ENCODE results near the gene ACSS3. TPM values are rescaled to one million over a fixed set of nuclear protein-coding genes. Genes with fewer than 3 reads are reported as not detected.

Gene ACSS3
- total and polyA plus RNA-seq, 2 donors (not counting 1 experiment from before 2014, with no cell fraction given) = not detected

DNA sequence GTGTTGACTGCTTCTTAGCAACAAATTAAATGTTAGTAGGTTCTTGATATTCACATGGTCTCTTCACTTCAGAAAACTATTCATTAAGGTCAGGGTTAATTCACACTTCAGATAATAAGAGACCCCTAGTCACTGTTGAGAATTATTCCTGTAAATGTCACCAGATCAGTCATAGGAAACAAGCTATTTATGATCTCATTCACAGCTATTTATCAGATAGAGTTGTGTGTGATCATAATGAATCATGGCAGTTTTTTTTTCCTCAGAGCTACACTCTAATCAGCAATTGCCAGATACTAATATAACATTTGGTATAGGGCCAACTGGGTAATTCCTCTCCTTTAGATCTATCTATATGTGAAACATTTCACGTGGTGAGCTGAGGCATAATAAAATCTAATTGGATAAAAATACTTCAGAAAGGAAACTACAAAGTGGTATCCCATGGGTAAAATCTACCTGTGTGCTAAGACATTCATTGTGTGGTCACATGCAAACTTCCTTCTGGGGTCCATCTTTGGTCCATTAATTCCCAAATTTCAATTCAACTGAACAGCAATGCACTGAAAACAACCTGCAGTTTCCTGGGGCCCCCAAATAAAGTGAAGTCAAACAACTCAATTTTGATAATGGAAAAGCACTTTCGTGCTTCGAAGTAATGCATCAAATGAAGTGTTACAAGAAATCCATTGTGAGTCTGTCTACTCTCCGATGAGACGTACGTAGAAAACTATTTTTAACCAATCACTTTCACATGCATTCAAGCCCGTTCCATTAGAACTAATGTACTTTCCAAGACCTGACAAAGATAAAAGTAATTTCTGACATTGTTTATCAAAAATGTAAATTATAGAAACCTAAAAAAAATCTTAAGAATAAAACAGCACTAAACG lies 197.0 kb downstream of the ACSS3 start:
- Mint-ChIP-seq H3K27ac (no peak overlapping the region), H3K27me3 (no peaks in the 10 kb centered on the region), H3K4me3 (no peak overlapping the region), H3K9me3 (ENCODE audit: insufficient read depth) (no peaks in the 10 kb centered on the region), H3K4me1 (no peaks in the 10 kb centered on the region)
- Histone ChIP-seq H3K4me2 (replicated peaks; ENCODE audit: low read depth, low read length, poor library complexity, severe bottlenecking) (no peak overlapping the region), H3K27me3 (replicated peaks in 1 of 4; ENCODE audit: control extremely low read depth in 1 of 4, control insufficient read depth in 3 of 4, insufficient read depth in 4 of 4, low read length in 3 of 4) (no peaks in the 10 kb centered on the region), H4K20me1 (ENCODE audit: control insufficient read depth, insufficient read depth, low read length, poor library complexity, severe bottlenecking) (no peaks in the 10 kb centered on the region), H3K4me3 (ENCODE audit: control extremely low read depth in 1 of 5, extremely low read depth in 1 of 5, insufficient read depth in 1 of 5, low read depth in 2 of 5, low read length in 4 of 5) (no peak overlapping the region), H3K79me2 (ENCODE audit: control insufficient read depth, insufficient read depth, low read length) (no peaks in the 10 kb centered on the region), H3K9ac (ENCODE audit: low read length) (no peak overlapping the region), H3K4me1 (ENCODE audit: control insufficient read depth in 2 of 2, insufficient read depth in 2 of 2, low read length in 2 of 2) (no peaks in the 10 kb centered on the region), H3K27ac (ENCODE audit: low read length in 2 of 2) (no peak overlapping the region), H3K9me3 (ENCODE audit: control extremely low read depth in 1 of 3, control insufficient read depth in 2 of 3, insufficient read depth in 1 of 3, low read length in 2 of 3) (peaks cover 0 to 3% (median 0%) of the 10 kb centered on the region in 3 donors), H2AFZ (ENCODE audit: insufficient read depth, low read depth, low read length, poor library complexity, severe bottlenecking) (no peak overlapping the region), H3K36me3 (replicated peaks in 1 of 2; ENCODE audit: control extremely low read depth in 1 of 2, control insufficient read depth in 1 of 2, extremely low read depth in 1 of 2, insufficient read depth in 2 of 2, low read length in 1 of 2) (no peaks in the 10 kb centered on the region)
- intact Hi-C loops (cut with micrococcal nuclease) = no loop called here
- ChIA-PET CTCF (no interaction called here), POLR2A (no interaction called here)
- ATAC-seq (ENCODE audit: low read depth) (no peak), DNase-seq (no peak)
- no peak for TF ChIP-seq EZH2 (IDR thresholded peaks at IDR 0.05; ENCODE audit: borderline replicate concordance, insufficient read depth, low read depth, low read length, poor library complexity, severe bottlenecking)
- TF ChIP-seq, protein P1, sequence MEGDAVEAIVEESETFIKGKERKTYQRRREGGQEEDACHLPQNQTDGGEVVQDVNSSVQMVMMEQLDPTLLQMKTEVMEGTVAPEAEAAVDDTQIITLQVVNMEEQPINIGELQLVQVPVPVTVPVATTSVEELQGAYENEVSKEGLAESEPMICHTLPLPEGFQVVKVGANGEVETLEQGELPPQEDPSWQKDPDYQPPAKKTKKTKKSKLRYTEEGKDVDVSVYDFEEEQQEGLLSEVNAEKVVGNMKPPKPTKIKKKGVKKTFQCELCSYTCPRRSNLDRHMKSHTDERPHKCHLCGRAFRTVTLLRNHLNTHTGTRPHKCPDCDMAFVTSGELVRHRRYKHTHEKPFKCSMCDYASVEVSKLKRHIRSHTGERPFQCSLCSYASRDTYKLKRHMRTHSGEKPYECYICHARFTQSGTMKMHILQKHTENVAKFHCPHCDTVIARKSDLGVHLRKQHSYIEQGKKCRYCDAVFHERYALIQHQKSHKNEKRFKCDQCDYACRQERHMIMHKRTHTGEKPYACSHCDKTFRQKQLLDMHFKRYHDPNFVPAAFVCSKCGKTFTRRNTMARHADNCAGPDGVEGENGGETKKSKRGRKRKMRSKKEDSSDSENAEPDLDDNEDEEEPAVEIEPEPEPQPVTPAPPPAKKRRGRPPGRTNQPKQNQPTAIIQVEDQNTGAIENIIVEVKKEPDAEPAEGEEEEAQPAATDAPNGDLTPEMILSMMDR (IDR thresholded peaks at IDR 0.05) = no peak
- 83% methylated on average over 1 of the region's 8 CpGs for WGBS (ENCODE audit: insufficient coverage)

- Mint-ChIP-seq H3K27me3 (no peaks in the 10 kb centered on the region), H3K4me3 (no peak overlapping the region), H3K27ac (no peak overlapping the region), H3K9me3 (ENCODE audit: insufficient read depth) (no peaks in the 10 kb centered on the region), H3K4me1 (no peaks in the 10 kb centered on the region)
- Histone ChIP-seq H3K4me1 (ENCODE audit: control insufficient read depth in 2 of 2, insufficient read depth in 2 of 2, low read length in 2 of 2) (no peaks in the 10 kb centered on the region), H3K27ac (ENCODE audit: low read length in 2 of 2) (no peak overlapping the region), H4K20me1 (ENCODE audit: control insufficient read depth, insufficient read depth, low read length, poor library complexity, severe bottlenecking) (no peaks in the 10 kb centered on the region), H3K9ac (ENCODE audit: low read length) (no peak overlapping the region), H3K27me3 (replicated peaks in 1 of 4; ENCODE audit: control extremely low read depth in 1 of 4, control insufficient read depth in 3 of 4, insufficient read depth in 4 of 4, low read length in 3 of 4) (no peaks in the 10 kb centered on the region), H3K9me3 (ENCODE audit: control extremely low read depth in 1 of 3, control insufficient read depth in 2 of 3, insufficient read depth in 1 of 3, low read length in 2 of 3) (no peaks in the 10 kb centered on the region), H3K4me2 (replicated peaks; ENCODE audit: low read depth, low read length, poor library complexity, severe bottlenecking) (no peak overlapping the region), H2AFZ (ENCODE audit: insufficient read depth, low read depth, low read length, poor library complexity, severe bottlenecking) (no peak overlapping the region), H3K79me2 (ENCODE audit: control insufficient read depth, insufficient read depth, low read length) (no peaks in the 10 kb centered on the region), H3K4me3 (ENCODE audit: control extremely low read depth in 1 of 5, extremely low read depth in 1 of 5, insufficient read depth in 1 of 5, low read depth in 2 of 5, low read length in 4 of 5) (no peak overlapping the region), H3K36me3 (replicated peaks in 1 of 2; ENCODE audit: control extremely low read depth in 1 of 2, control insufficient read depth in 1 of 2, extremely low read depth in 1 of 2, insufficient read depth in 2 of 2, low read length in 1 of 2) (no peaks in the 10 kb centered on the region)
- intact Hi-C loops (cut with micrococcal nuclease) = no loop called here
- ChIA-PET CTCF (no interaction called here), POLR2A (no interaction called here)
- TF ChIP-seq, protein P1 (IDR thresholded peaks at IDR 0.05) = no peak
- TF ChIP-seq EZH2 (IDR thresholded peaks at IDR 0.05; ENCODE audit: borderline replicate concordance, insufficient read depth, low read depth, low read length, poor library complexity, severe bottlenecking) = no peak
- WGBS (ENCODE audit: insufficient coverage) = 33% methylated on average over 2 of the region's 3 CpGs
- ATAC-seq (ENCODE audit: low read depth) (no peak), DNase-seq (no peak)
Observed at GRCh38 chr12:81284137-81284536, 206.3 kb downstream of the ACSS3 start.
